GM13976 (cell line): ENCODE results near the gene AGPS.

Experiments
- DNase-seq: peaks from one replicate; pipeline ENCODE4 v3.0.0; 2012; ENCODE audit warnings: low spot score
- in situ Hi-C: fragments of 300-500 bp; cut with MboI; formaldehyde crosslinking; loops from one replicate; pipeline ENCODE4 v1.12.0; 2022; ENCODE audit warnings: low sequenced_read_pairs, mixed read lengths, inconsistent platforms; ENCODE audit not compliant: unreplicated experiment
- TF ChIP-seq, protein P1 (sequence below): IDR thresholded peaks from 2 replicates; pipeline ENCODE4 v1.5.1; 2012; ENCODE audit warnings: borderline replicate concordance, mild to moderate bottlenecking; ENCODE audit not compliant: insufficient read depth; ENCODE audit errors: extremely low read depth, missing control alignments, control extremely low read depth

Gene AGPS

DNA sequence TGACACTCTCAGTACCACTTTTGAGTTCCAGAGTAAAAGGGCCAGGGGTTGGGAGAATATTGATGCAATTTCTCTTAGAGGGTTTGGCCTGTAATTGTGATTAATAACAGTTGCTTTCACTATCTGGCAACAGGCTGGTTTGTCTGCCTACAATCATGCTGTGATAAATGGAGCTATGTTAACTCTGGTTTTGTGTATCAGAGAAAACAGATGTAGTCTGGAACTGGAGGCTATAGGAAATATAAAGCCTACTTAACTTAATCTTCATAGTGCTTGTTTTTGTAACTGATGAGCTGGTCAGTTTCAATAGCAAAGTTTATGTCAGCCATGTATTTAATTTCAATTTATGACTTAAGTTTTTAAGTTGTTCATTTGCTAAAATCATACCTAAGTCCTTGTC, 138.0 kb downstream of the AGPS start:
- TF ChIP-seq, protein P1, sequence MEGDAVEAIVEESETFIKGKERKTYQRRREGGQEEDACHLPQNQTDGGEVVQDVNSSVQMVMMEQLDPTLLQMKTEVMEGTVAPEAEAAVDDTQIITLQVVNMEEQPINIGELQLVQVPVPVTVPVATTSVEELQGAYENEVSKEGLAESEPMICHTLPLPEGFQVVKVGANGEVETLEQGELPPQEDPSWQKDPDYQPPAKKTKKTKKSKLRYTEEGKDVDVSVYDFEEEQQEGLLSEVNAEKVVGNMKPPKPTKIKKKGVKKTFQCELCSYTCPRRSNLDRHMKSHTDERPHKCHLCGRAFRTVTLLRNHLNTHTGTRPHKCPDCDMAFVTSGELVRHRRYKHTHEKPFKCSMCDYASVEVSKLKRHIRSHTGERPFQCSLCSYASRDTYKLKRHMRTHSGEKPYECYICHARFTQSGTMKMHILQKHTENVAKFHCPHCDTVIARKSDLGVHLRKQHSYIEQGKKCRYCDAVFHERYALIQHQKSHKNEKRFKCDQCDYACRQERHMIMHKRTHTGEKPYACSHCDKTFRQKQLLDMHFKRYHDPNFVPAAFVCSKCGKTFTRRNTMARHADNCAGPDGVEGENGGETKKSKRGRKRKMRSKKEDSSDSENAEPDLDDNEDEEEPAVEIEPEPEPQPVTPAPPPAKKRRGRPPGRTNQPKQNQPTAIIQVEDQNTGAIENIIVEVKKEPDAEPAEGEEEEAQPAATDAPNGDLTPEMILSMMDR, result no peak
- no peak for DNase-seq
- in situ Hi-C loops, result no loop called here

DNA sequence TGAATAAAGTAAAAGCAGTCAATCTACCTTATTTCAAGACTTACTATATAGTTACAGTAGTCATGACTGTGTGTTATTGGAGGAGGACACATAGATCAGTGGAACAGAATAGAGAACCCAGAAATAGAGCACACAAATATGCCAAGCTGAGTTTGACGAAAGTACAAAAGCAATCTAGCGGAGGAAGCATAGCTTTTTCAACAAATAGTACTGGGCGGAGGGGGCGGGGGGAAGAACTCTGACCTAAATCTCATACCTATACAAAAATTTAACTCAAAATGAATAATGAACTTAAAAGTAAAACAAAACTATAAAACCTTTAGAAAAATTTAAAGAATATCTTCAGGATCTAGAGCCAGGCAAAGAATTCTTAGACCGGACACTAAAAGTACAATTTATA, 139.1 kb downstream of the AGPS start:
- TF ChIP-seq, protein P1, result no peak
- DNase-seq, result no peak
- in situ Hi-C loops, result no loop called here

- TF ChIP-seq, protein P1, result no peak
- DNase-seq, result no peak
- in situ Hi-C loops, result no loop called here
Measured at GRCh38 chr2:177532567-177532966, 140.0 kb downstream of the AGPS start.

GRCh38 chr2:177533253-177533652, 140.7 kb downstream of the AGPS start:
- DNase-seq, result no peak
- in situ Hi-C loops, result no loop called here
- TF ChIP-seq, protein P1, result no peak

GRCh38 chr2:177535000-177535399, 142.4 kb downstream of the AGPS start:
- DNase-seq, result no peak
- TF ChIP-seq, protein P1, result no peak
- in situ Hi-C loops, result no loop called here

GRCh38 chr2:177535958-177536504, 143.5 kb downstream of the AGPS start:
- TF ChIP-seq, protein P1, result no peak
- in situ Hi-C loops, result no loop called here
- DNase-seq, result no peak
